T47D (cell line): ENCODE measurements around the gene HOXD4.

Experiments
- DNase-seq, 2 experiments: peaks; one replicate each; pipeline versions ENCODE4 v3.0.0 to v3.0.0-alpha.2; 2011 to 2012; ENCODE audit warnings: low read depth in 1 of 2, low spot score in 1 of 2
- JUND ChIP-seq: IDR thresholded peaks from 2 replicates; pipeline ENCODE4 v1.6.1; 2012; ENCODE audit warnings: low read depth
- in situ Hi-C: cut with HindIII; loops from 2 replicates; pipeline ENCODE4 v1.10.0; 2016; ENCODE audit warnings: low sequenced_read_pairs, low pct_unique_long_range_greater_than_20kb

HOXD4 gene

GRCh38 chr2:176142281-176142680, 9.1 kb upstream of the HOXD4 start:
- TF ChIP-seq JUND, result no peak
- DNase-seq, result no peak
- in situ Hi-C loops, result no loop called here

GRCh38 chr2:176145085-176145969, 6.0 kb upstream of the HOXD4 start:
- TF ChIP-seq JUND, result no peak
- no peak for DNase-seq
- in situ Hi-C loops, result no loop called here

- no peak for DNase-seq
- in situ Hi-C loops, result no loop called here
Observed at GRCh38 chr2:176146101-176146500, 5.2 kb upstream of the HOXD4 start.

GRCh38 chr2:176146645-176147044, 4.7 kb upstream of the HOXD4 start:
- no peak for TF ChIP-seq JUND

More at GRCh38 chr2:176146101-176146500, 5.2 kb upstream of the HOXD4 start:
- no peak for TF ChIP-seq JUND

GRCh38 chr2:176147210-176147799, 4.0 kb upstream of the HOXD4 start:
- DNase-seq, result no peak
- in situ Hi-C loops, result no loop called here
- TF ChIP-seq JUND, result no peak

More at GRCh38 chr2:176146645-176147044, 4.7 kb upstream of the HOXD4 start:
- in situ Hi-C loops, result no loop called here
- DNase-seq, result no peak

GRCh38 chr2:176147800-176148496, 3.4 kb upstream of the HOXD4 start:
- in situ Hi-C loops, result no loop called here
- no peak for DNase-seq
- no peak for TF ChIP-seq JUND

- TF ChIP-seq JUND, result no peak
- no peak for DNase-seq
- in situ Hi-C loops, result no loop called here
Observed at GRCh38 chr2:176148751-176149421, 2.5 kb upstream of the HOXD4 start.

- no peak for TF ChIP-seq JUND
- DNase-seq, result no peak
- in situ Hi-C loops, result no loop called here
Observed at GRCh38 chr2:176149481-176149938, 1.8 kb upstream of the HOXD4 start.

GRCh38 chr2:176149939-176150583, 1.3 kb upstream of the HOXD4 start:
- TF ChIP-seq JUND, result no peak
- no peak for DNase-seq
- in situ Hi-C loops, result no loop called here

GRCh38 chr2:176150584-176151441, 537 bp upstream of the HOXD4 start:
- no peak for DNase-seq
- in situ Hi-C loops, result no loop called here
- TF ChIP-seq JUND, result no peak
